HPDE6-E6E7 (cell line): ENCODE measurements around the gene IGFBP4.

ENCODE experiments used
- DNase-seq: peaks from one replicate; pipeline ENCODE4 v3.0.0; 2011; ENCODE audit warnings: missing footprints; ENCODE audit errors: extremely low spot score

Gene IGFBP4

GRCh38 chr17:40456396-40456951 is 13.2 kb downstream of the IGFBP4 start:
- no peak for DNase-seq

- no peak for DNase-seq
Observed at GRCh38 chr17:40457369-40457768, 14.1 kb downstream of the IGFBP4 start.

GRCh38 chr17:40457964-40458791 is 14.9 kb downstream of the IGFBP4 start:
- no peak for DNase-seq

- no peak for DNase-seq
Observed at GRCh38 chr17:40458851-40459482, 15.7 kb downstream of the IGFBP4 start.

- DNase-seq: no peak
Observed at GRCh38 chr17:40459636-40460603, 16.7 kb downstream of the IGFBP4 start.

- no peak for DNase-seq
Observed at GRCh38 chr17:40460604-40460967, 17.3 kb downstream of the IGFBP4 start.

- no peak for DNase-seq
Observed at GRCh38 chr17:40460968-40461731, 17.9 kb downstream of the IGFBP4 start.

- no peak for DNase-seq
Observed at GRCh38 chr17:40461732-40462342, 18.6 kb downstream of the IGFBP4 start.

- no peak for DNase-seq
Observed at GRCh38 chr17:40462343-40463121, 19.3 kb downstream of the IGFBP4 start.

- DNase-seq: no peak
Observed at GRCh38 chr17:40463122-40463550, 19.9 kb downstream of the IGFBP4 start.

GRCh38 chr17:40464392-40464855 is 21.2 kb downstream of the IGFBP4 start:
- no peak for DNase-seq

GRCh38 chr17:40466298-40466971 is 23.2 kb downstream of the IGFBP4 start:
- DNase-seq: no peak

- no peak for DNase-seq
Observed at GRCh38 chr17:40467281-40467867, 24.1 kb downstream of the IGFBP4 start.

GRCh38 chr17:40468560-40468959 is 25.3 kb downstream of the IGFBP4 start:
- DNase-seq: no peak

GRCh38 chr17:40469805-40470675 is 26.8 kb downstream of the IGFBP4 start:
- DNase-seq: no peak

- no peak for DNase-seq
Observed at GRCh38 chr17:40470932-40471828, 27.9 kb downstream of the IGFBP4 start.
